ENCODE measurements around the gene NPSR1. TPM values are rescaled to one million over a fixed set of nuclear protein-coding genes. Genes with fewer than 3 reads are reported as not detected.

Gene NPSR1
- total RNA-seq, 1 donor from 2014 or later, result not detected

- Mint-ChIP-seq H3K36me3 (no peaks in the 10 kb centered on the region), H3K9me3 (no peaks in the 10 kb centered on the region), H3K4me1 (ENCODE audit: unreplicated experiment) (peaks cover 9% of the 10 kb centered on the region), H3K27me3 (no peaks in the 10 kb centered on the region), H3K27ac (no peak overlapping the region), H3K4me3 (no peak overlapping the region)
- DNase-seq (ENCODE audit: extremely low spot score, unreplicated experiment), result no peak
- TF ChIP-seq CTCF (conservative IDR thresholded peaks at IDR 0.05), result no peak
Measured at GRCh38 chr7:34845666-34846361, 187.8 kb downstream of the NPSR1 start.

GRCh38 chr7:34846976-34847375, 189.0 kb downstream of the NPSR1 start:
- no peak for TF ChIP-seq CTCF (conservative IDR thresholded peaks at IDR 0.05)
- Mint-ChIP-seq H3K4me1 (ENCODE audit: unreplicated experiment) (peaks cover 9% of the 10 kb centered on the region), H3K9me3 (no peaks in the 10 kb centered on the region), H3K4me3 (no peak overlapping the region), H3K36me3 (no peaks in the 10 kb centered on the region), H3K27ac (no peak overlapping the region), H3K27me3 (no peaks in the 10 kb centered on the region)
- no peak for DNase-seq (ENCODE audit: extremely low spot score, unreplicated experiment)

GRCh38 chr7:34848670-34849069, 190.7 kb downstream of the NPSR1 start:
- Mint-ChIP-seq H3K36me3 (no peaks in the 10 kb centered on the region), H3K27ac (no peak overlapping the region), H3K9me3 (no peaks in the 10 kb centered on the region), H3K27me3 (no peaks in the 10 kb centered on the region), H3K4me3 (no peak overlapping the region), H3K4me1 (ENCODE audit: unreplicated experiment) (peaks cover 9% of the 10 kb centered on the region)
- no peak for TF ChIP-seq CTCF (conservative IDR thresholded peaks at IDR 0.05)
- no peak for DNase-seq (ENCODE audit: extremely low spot score, unreplicated experiment)

- no peak for DNase-seq (ENCODE audit: extremely low spot score, unreplicated experiment)
- no peak for TF ChIP-seq CTCF (conservative IDR thresholded peaks at IDR 0.05)
- Mint-ChIP-seq H3K36me3 (no peaks in the 10 kb centered on the region), H3K9me3 (no peaks in the 10 kb centered on the region), H3K4me1 (ENCODE audit: unreplicated experiment) (peaks cover 9% of the 10 kb centered on the region), H3K4me3 (no peak overlapping the region), H3K27ac (no peak overlapping the region), H3K27me3 (no peaks in the 10 kb centered on the region)
Measured at GRCh38 chr7:34849163-34849960, 191.3 kb downstream of the NPSR1 start.

- no peak for DNase-seq (ENCODE audit: extremely low spot score, unreplicated experiment)
- H3K9me3 Mint-ChIP-seq, result no peaks in the 10 kb centered on the region
- no peaks in the 10 kb centered on the region for H3K36me3 Mint-ChIP-seq
- no peak overlapping the region for H3K4me3 Mint-ChIP-seq
- no peaks in the 10 kb centered on the region for H3K27me3 Mint-ChIP-seq
- H3K27ac Mint-ChIP-seq, result no peak overlapping the region
- TF ChIP-seq CTCF (conservative IDR thresholded peaks at IDR 0.05), result no peak
- H3K4me1 Mint-ChIP-seq (ENCODE audit: unreplicated experiment), result peaks cover 9% of the 10 kb centered on the region
Measured at GRCh38 chr7:34849986-34850385, 192.0 kb downstream of the NPSR1 start.
